ENCODE data around the gene FILIP1.

The FILIP1 gene

DNA sequence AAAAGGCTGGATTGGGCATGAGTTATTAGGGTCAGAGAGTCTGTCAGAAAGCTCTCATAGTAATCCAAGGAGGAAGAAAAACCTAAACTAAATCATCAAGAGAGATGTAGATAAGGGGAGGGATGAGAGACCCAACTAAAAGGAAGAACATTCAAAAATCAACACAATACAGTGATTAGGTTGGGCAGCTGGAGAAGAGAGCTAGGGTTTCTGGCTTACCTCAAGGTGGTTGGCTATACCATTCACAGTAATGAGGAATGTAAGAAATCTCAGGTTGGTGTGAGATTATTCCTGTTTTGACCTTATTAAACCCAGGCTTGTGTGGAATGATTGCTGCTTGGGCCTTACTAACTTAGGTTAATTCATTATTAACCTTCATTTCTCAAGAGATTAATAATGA lies 243.8 kb downstream of the FILIP1 start:
- DNase-seq = no peak

DNA sequence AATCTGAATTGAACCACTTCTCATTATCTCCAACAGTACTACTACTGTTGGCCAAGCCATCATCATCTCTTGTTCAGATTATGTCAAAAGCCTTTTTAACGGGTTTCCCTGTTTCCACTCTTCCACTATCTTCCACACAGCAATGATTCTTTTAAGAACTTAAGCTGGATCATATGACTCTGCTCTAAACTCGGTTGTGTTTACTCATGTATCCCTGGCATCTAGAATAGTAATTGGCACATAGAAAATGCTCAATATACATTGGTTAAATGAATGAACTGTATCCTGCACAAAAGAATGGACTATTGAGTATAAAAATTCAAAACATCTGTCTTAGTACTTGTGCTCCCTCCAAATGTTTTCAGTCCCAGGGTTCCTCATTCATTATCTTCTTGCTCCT lies 247.2 kb downstream of the FILIP1 start:
- no peak for DNase-seq

GRCh38 chr6:75244063-75244584 lies 249.5 kb downstream of the FILIP1 start:
- no peak for DNase-seq

- peak; percentile 80 for DNase-seq
Observed at GRCh38 chr6:75243333-75244062, 250.1 kb downstream of the FILIP1 start, which contains the start of gene COX7A2. COX7A2 (minus strand) TSS chr6:75243801; CDS start chr6:75243734, 67 bp downstream.

Measured in stimulated activated CD4-positive, alpha-beta T cell treated with anti-CD3 and anti-CD28 coated beads, Interleukin-4, amount 100 ng/mL, for 1 hour (primary cell).